ENCODE results near the gene LRRC56. TPM values are rescaled to one million over a fixed set of nuclear protein-coding genes. Genes with fewer than 3 reads are reported as not detected.
"Not testable (repeated sequence)": the region's sequence is repeated elsewhere in the genome, so short reads cannot be mapped to it uniquely, and the experiment has no call there.

Gene LRRC56
- total RNA-seq, 2 donors from 2014 or later: 3.0 to 4.3 TPM

DNA sequence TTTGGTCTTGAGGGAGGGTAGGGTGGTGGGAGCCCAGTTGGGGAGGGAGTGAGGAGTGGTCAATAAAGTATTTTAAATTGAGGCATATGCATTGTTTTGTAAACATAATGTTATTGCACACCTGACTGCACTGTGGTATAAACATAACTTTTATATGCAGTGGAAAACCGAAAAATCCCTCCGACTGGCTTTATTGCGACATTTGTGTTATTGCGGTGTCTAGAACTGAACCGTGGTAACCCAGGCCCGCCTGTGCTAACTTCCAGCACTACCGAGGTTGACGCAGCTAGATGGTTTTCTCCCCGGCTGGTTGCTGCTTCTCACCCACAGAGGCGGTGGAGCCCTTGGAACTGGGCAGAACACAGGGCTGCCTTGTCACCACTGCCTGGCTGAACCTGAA is 22.7 kb upstream of the LRRC56 start:
- Mint-ChIP-seq H3K27ac (no peak overlapping the region), H3K9me3 (peaks cover 27% of the 10 kb centered on the region), H3K4me1 (no peaks in the 10 kb centered on the region), H3K36me3 (ENCODE audit: low read depth) (peaks cover 53% of the 10 kb centered on the region), H3K27me3 (ENCODE audit: insufficient read depth) (peaks cover 2% of the 10 kb centered on the region), H3K4me3 (no peak overlapping the region)
- no peak overlapping the region for H3K27ac ChIP-seq (ENCODE audit: low read depth, low read length)
- no peak overlapping the region for H3K4me3 ChIP-seq (ENCODE audit: low read length)
- no peak for DNase-seq
- H3K9me3 ChIP-seq (ENCODE audit: control insufficient read depth, low read length): peaks cover 15% of the 10 kb centered on the region
- TF ChIP-seq, protein P1, sequence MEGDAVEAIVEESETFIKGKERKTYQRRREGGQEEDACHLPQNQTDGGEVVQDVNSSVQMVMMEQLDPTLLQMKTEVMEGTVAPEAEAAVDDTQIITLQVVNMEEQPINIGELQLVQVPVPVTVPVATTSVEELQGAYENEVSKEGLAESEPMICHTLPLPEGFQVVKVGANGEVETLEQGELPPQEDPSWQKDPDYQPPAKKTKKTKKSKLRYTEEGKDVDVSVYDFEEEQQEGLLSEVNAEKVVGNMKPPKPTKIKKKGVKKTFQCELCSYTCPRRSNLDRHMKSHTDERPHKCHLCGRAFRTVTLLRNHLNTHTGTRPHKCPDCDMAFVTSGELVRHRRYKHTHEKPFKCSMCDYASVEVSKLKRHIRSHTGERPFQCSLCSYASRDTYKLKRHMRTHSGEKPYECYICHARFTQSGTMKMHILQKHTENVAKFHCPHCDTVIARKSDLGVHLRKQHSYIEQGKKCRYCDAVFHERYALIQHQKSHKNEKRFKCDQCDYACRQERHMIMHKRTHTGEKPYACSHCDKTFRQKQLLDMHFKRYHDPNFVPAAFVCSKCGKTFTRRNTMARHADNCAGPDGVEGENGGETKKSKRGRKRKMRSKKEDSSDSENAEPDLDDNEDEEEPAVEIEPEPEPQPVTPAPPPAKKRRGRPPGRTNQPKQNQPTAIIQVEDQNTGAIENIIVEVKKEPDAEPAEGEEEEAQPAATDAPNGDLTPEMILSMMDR (conservative IDR thresholded peaks at IDR 0.05): no peak
- H3K27me3 ChIP-seq (ENCODE audit: control insufficient read depth, insufficient read depth, low read length, poor library complexity, severe bottlenecking): no peaks in the 10 kb centered on the region
- no peak overlapping the region for H3K9ac ChIP-seq (ENCODE audit: extremely low read depth, low read length, poor library complexity, severe bottlenecking)
- no peaks in the 10 kb centered on the region for H3K4me1 ChIP-seq (ENCODE audit: control insufficient read depth, insufficient read depth, low read length)
- 95 to 97% methylated on average over 10 of the region's 10 CpGs for WGBS, 2 experiments (ENCODE audit: insufficient coverage in 1 of 2, insufficient read length in 1 of 2)
- H3K36me3 ChIP-seq (ENCODE audit: control insufficient read depth, insufficient read depth, low read length): peaks cover 16% of the 10 kb centered on the region

DNA sequence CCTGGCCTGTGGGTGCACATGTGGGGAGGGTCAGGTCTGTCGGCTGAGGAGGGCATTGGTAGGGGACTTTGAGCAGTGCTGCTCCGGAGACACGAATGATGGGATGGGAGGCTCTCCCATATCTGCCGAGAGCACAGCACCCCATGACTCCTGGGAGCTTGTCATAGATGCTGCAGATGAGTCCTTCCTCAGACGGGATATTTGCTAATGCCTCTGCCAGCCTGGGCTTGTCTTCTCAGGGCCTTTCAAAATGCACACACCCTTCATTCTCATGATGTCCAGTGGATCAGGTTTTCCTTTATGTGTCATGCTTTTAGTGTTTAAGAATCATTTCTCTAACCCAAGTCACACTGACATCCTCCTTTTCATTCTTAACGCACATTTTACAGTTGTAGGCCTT is 22.2 kb upstream of the LRRC56 start:
- H3K4me1 Mint-ChIP-seq: no peaks in the 10 kb centered on the region
- no peak overlapping the region for H3K4me3 Mint-ChIP-seq
- DNase-seq: no peak
- no peak overlapping the region for H3K9ac ChIP-seq (ENCODE audit: extremely low read depth, low read length, poor library complexity, severe bottlenecking)
- H3K9me3 Mint-ChIP-seq: peaks cover 27% of the 10 kb centered on the region
- TF ChIP-seq, protein P1 (conservative IDR thresholded peaks at IDR 0.05): no peak
- peaks cover 47% of the 10 kb centered on the region for H3K36me3 Mint-ChIP-seq (ENCODE audit: low read depth)
- no peaks in the 10 kb centered on the region for H3K27me3 ChIP-seq (ENCODE audit: control insufficient read depth, insufficient read depth, low read length, poor library complexity, severe bottlenecking)
- peaks cover 2% of the 10 kb centered on the region for H3K27me3 Mint-ChIP-seq (ENCODE audit: insufficient read depth)
- H3K27ac Mint-ChIP-seq: no peak overlapping the region
- peaks cover 11% of the 10 kb centered on the region for H3K36me3 ChIP-seq (ENCODE audit: control insufficient read depth, insufficient read depth, low read length)
- no peak overlapping the region for H3K4me3 ChIP-seq (ENCODE audit: low read length)
- peaks cover 15% of the 10 kb centered on the region for H3K9me3 ChIP-seq (ENCODE audit: control insufficient read depth, low read length)
- 92 to 95% methylated on average over 5 to 6 of the region's 6 CpGs for WGBS, 2 experiments (ENCODE audit: insufficient coverage in 1 of 2, insufficient read length in 1 of 2)
- H3K4me1 ChIP-seq (ENCODE audit: control insufficient read depth, insufficient read depth, low read length): no peaks in the 10 kb centered on the region
- no peak overlapping the region for H3K27ac ChIP-seq (ENCODE audit: low read depth, low read length)

DNA sequence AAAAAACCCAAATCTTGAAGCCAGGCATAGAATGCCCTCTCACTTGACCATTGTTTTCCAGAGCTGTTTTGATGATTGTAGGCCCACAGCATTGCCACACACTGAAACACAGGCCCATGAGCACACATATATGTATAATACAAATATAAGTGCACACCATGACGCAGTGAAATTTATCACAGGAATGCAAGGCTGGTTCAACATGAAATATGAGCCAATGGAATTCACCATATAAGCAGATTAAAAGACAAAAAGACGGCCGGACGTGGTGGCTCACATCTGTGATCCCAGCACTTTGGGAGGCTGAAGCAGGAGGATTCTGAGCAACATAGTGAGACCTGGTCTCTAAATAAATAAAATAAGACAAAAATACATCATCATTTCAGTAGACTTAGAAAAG is 20.9 kb upstream of the LRRC56 start:
- Histone ChIP-seq H3K4me3 (ENCODE audit: low read length) (no peak overlapping the region), H3K27me3 (ENCODE audit: control insufficient read depth, insufficient read depth, low read length, poor library complexity, severe bottlenecking) (no peaks in the 10 kb centered on the region), H3K27ac (ENCODE audit: low read depth, low read length) (no peak overlapping the region), H3K4me1 (ENCODE audit: control insufficient read depth, insufficient read depth, low read length) (no peaks in the 10 kb centered on the region), H3K36me3 (ENCODE audit: control insufficient read depth, insufficient read depth, low read length) (peaks cover 10% of the 10 kb centered on the region), H3K9ac (ENCODE audit: extremely low read depth, low read length, poor library complexity, severe bottlenecking) (no peak overlapping the region), H3K9me3 (ENCODE audit: control insufficient read depth, low read length) (peaks cover 15% of the 10 kb centered on the region)
- 90 to 96% methylated on average over 3 to 4 of the region's 4 CpGs for WGBS, 2 experiments (ENCODE audit: insufficient coverage in 1 of 2, insufficient read length in 1 of 2)
- no peaks in the 10 kb centered on the region for H3K4me1 Mint-ChIP-seq
- H3K4me3 Mint-ChIP-seq: no peak overlapping the region
- peaks cover 2% of the 10 kb centered on the region for H3K27me3 Mint-ChIP-seq (ENCODE audit: insufficient read depth)
- TF ChIP-seq, protein P1 (conservative IDR thresholded peaks at IDR 0.05): no peak
- no peak for DNase-seq
- H3K36me3 Mint-ChIP-seq (ENCODE audit: low read depth): peaks cover 43% of the 10 kb centered on the region
- no peak overlapping the region for H3K27ac Mint-ChIP-seq
- peaks cover 37% of the 10 kb centered on the region for H3K9me3 Mint-ChIP-seq

DNA sequence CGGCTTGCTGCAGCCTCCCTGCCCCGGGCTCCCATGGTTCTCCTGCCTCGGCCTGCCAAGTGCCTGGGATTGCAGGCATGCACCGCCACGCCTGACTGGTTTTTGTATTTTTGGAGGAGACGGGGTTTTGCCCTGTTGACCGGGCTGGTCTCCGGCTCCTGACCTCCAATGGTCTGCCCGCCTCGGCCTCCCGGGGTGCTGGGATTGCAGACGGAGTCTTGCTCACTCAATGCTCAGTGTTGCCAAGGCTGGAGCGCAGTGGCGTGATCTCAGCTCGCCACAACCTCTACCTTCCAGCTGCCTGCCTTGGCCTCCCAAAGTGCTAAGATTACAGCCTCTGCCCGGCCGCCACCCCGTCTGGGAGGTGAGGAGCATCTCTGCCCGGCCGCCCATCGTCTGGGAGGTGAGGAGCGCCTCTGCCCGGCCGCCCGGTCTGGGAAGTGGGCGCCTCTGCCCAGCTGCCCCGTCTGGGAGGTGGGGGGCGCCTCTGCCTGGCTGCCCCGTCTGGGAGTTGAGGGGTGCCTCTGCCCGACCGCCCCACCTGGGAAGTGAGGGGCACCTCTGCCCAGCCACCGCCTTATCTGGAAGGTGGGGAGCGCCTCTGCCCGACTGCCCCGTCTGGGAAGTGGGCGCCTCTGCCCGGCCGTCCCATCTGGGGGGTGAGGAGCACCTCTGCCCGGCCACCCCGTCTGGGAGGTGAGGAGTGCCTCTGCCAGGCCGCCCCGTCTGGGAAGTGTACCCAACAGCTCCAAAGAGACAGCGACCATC is 20.2 kb upstream of the LRRC56 start:
- H3K27me3 ChIP-seq (ENCODE audit: control insufficient read depth, insufficient read depth, low read length, poor library complexity, severe bottlenecking); H3K36me3 ChIP-seq (ENCODE audit: control insufficient read depth, insufficient read depth, low read length); H3K4me1 Mint-ChIP-seq; H3K27ac Mint-ChIP-seq; H3K4me3 ChIP-seq (ENCODE audit: low read length); H3K27me3 Mint-ChIP-seq (ENCODE audit: insufficient read depth); H3K4me1 ChIP-seq (ENCODE audit: control insufficient read depth, insufficient read depth, low read length); H3K27ac ChIP-seq (ENCODE audit: low read depth, low read length); DNase-seq; H3K4me3 Mint-ChIP-seq; H3K9ac ChIP-seq (ENCODE audit: extremely low read depth, low read length, poor library complexity, severe bottlenecking): not testable (repeated sequence)
- H3K9me3 ChIP-seq (ENCODE audit: control insufficient read depth, low read length): peaks cover 15% of the 10 kb centered on the region
- WGBS, 2 experiments (ENCODE audit: insufficient coverage in 1 of 2, insufficient read length in 1 of 2): 95 to 97% methylated on average over 20 to 43 of the region's 43 CpGs
- peaks cover 37% of the 10 kb centered on the region for H3K9me3 Mint-ChIP-seq
- peaks cover 39% of the 10 kb centered on the region for H3K36me3 Mint-ChIP-seq (ENCODE audit: low read depth)
